K562 (cell line): ENCODE data around the gene GTF2I. TPM values are rescaled to one million over a fixed set of nuclear protein-coding genes. Genes with fewer than 3 reads are reported as not detected.
A peak's percentile ranks its signal among the peaks of the same experiment; 100 is the strongest.

Experiments
- CCNT2 ChIP-seq: IDR thresholded peaks from 2 replicates; pipeline ENCODE4 v1.6.1; 2011; ENCODE audit warnings: borderline replicate concordance, low read depth, mild to moderate bottlenecking, moderate library complexity, mixed read lengths, low read length; ENCODE audit not compliant: insufficient read length; ENCODE audit errors: extremely low read depth
- ERF ChIP-seq: fragments of 450-650 bp; formaldehyde crosslinking; IDR thresholded peaks from 2 replicates; pipeline ENCODE4 v1.4.0; 2020; ENCODE audit warnings: mild to moderate bottlenecking, mixed read lengths
- FOXK1 ChIP-seq: sonication (generic); formaldehyde crosslinking; IDR thresholded peaks from 2 replicates; pipeline ENCODE4 v1.8.0; 2022; ENCODE audit warnings: missing genetic modification reagents, mild to moderate bottlenecking, borderline replicate concordance
- GATA2 ChIP-seq: sonication (generic); formaldehyde crosslinking; IDR thresholded peaks from 2 replicates; pipeline ENCODE4 v1.4.0; 2020; ENCODE audit warnings: mild to moderate bottlenecking, missing genetic modification reagents
- HNRNPL ChIP-seq: fragments of 200-400 bp; formaldehyde crosslinking; IDR thresholded peaks from 2 replicates; pipeline ENCODE4 v1.6.1; 2017; ENCODE audit warnings: low read depth, mild to moderate bottlenecking, low read length
- ILF3 ChIP-seq: fragments of 450-650 bp; IDR thresholded peaks from 2 replicates; pipeline ENCODE4 v1.6.1; 2018; ENCODE audit warnings: antibody characterized with exemption, mild to moderate bottlenecking, moderate library complexity, borderline replicate concordance
- KAT7 ChIP-seq: sonication (generic); formaldehyde crosslinking; IDR thresholded peaks from 2 replicates; pipeline ENCODE4 v1.8.0; 2022; ENCODE audit warnings: missing genetic modification reagents, mild to moderate bottlenecking, borderline replicate concordance
- PYGO2 ChIP-seq: fragments of 450-650 bp; IDR thresholded peaks from 2 replicates; pipeline ENCODE4 v1.6.1; 2016; ENCODE audit warnings: mild to moderate bottlenecking, missing genetic modification characterization, moderate library complexity, missing compliant biosample characterization
- RBBP5 ChIP-seq: fragments of 200-600 bp; sonication (generic); IDR thresholded peaks from 2 replicates; pipeline ENCODE4 v1.6.1; 2012; ENCODE audit warnings: borderline replicate concordance, mild to moderate bottlenecking, low read length, control low read depth, inconsistent platforms; ENCODE audit not compliant: insufficient read depth, poor library complexity, severe bottlenecking
- RBM34 ChIP-seq: fragments of 200-400 bp; formaldehyde crosslinking; IDR thresholded peaks from 2 replicates; pipeline ENCODE4 v1.6.1; 2018; ENCODE audit warnings: low read length, borderline replicate concordance; ENCODE audit not compliant: insufficient read depth
- SAP30 ChIP-seq: fragments of 200-600 bp; sonication (generic); IDR thresholded peaks from 2 replicates; pipeline ENCODE4 v1.6.1; 2012; ENCODE audit warnings: borderline replicate concordance, low read depth, mild to moderate bottlenecking, moderate library complexity, low read length, control low read depth, inconsistent platforms; ENCODE audit not compliant: insufficient read depth, poor library complexity, severe bottlenecking
- TCFL5 ChIP-seq: fragments of 250-450 bp; sonication (Bioruptor Pico); conservative IDR thresholded peaks from 2 replicates; pipeline ENCODE4 v1.6.1; 2021; ENCODE audit warnings: mild to moderate bottlenecking, moderate library complexity, matching md5 sums
- TGIF2 ChIP-seq: sonication (generic); formaldehyde crosslinking; IDR thresholded peaks from 2 replicates; pipeline ENCODE4 v1.8.1; 2022; ENCODE audit warnings: mild to moderate bottlenecking, missing genetic modification reagents, moderate library complexity
- YY1 ChIP-seq, 3 experiments: IDR thresholded peaks; 2 replicates each; pipeline ENCODE4 v1.6.1; 2011; ENCODE audit warnings: low read length in 2 of 3, mild to moderate bottlenecking in 2 of 3, moderate library complexity in 2 of 3, borderline replicate concordance in 1 of 3, control low read depth in 1 of 3, low read depth in 1 of 3; ENCODE audit not compliant: insufficient read depth in 3 of 3, insufficient replicate concordance in 2 of 3, control insufficient read depth in 1 of 3, insufficient read length in 1 of 3; ENCODE audit errors: extremely low read depth in 1 of 3
- polyA plus RNA-seq, 8 experiments: library from polyadenylated mRNA; depleted of rRNA in 4 of 8; stranded (reverse) in 5 of 8; unstranded in 3 of 8; fragments of >200 nt; fragmentation: Nextera tagmentation in 2 of 8; fragmentation: Illumina TruSeq in 1 of 8; extraction: Ambion mirVana in 2 of 8; extraction: Trizol in 1 of 8; gene quantifications; 2 replicates each; pipeline versions ENCODE4 v1.2.1 to v1.2.3, GENCODE V29; 2011 to 2014; ENCODE audit warnings: inconsistent platforms in 1 of 8, missing spikeins in 1 of 8
- total RNA-seq, 7 experiments: library from RNA; depleted of rRNA in 6 of 7; stranded (reverse); fragments of >200 nt in 6 of 7; fragmentation: Illumina TruSeq in 2 of 7; extraction: Trizol in 2 of 7; gene quantifications; 2 replicates each; pipeline versions ENCODE4 v1.2.1 to v1.2.3, GENCODE V29; 2011 to 2021; ENCODE audit warnings: low replicate concordance in 1 of 7
- TF ChIP-seq, protein P1 (sequence below): fragments of 450-650 bp; IDR thresholded peaks from 2 replicates; pipeline ENCODE4 v1.6.1; 2016; ENCODE audit warnings: low read depth, mild to moderate bottlenecking, moderate library complexity
- TF ChIP-seq, protein P2 (sequence below): fragments of 250-450 bp; sonication (Bioruptor Pico); IDR thresholded peaks from 2 replicates; pipeline ENCODE4 v1.8.0; 2022; ENCODE audit warnings: inconsistent platforms, mild to moderate bottlenecking, moderate library complexity, borderline replicate concordance
- TF ChIP-seq, protein P3 (sequence below): fragments of 450-650 bp; IDR thresholded peaks from 2 replicates; pipeline ENCODE4 v1.6.1; 2016; ENCODE audit warnings: antibody characterized with exemption
- TF ChIP-seq, protein P4 (sequence below): fragments of 250-450 bp; sonication (Bioruptor Pico); IDR thresholded peaks from 2 replicates; pipeline ENCODE4 v1.8.0; 2021; ENCODE audit warnings: moderate library complexity, mild to moderate bottlenecking, inconsistent platforms

GTF2I gene
- total and polyA plus RNA-seq, 9 of the 15 experiments (the other 6 are each of a cell fraction or from before 2014, with no cell fraction given): 8.4 to 161 (median 90.0) TPM

DNA sequence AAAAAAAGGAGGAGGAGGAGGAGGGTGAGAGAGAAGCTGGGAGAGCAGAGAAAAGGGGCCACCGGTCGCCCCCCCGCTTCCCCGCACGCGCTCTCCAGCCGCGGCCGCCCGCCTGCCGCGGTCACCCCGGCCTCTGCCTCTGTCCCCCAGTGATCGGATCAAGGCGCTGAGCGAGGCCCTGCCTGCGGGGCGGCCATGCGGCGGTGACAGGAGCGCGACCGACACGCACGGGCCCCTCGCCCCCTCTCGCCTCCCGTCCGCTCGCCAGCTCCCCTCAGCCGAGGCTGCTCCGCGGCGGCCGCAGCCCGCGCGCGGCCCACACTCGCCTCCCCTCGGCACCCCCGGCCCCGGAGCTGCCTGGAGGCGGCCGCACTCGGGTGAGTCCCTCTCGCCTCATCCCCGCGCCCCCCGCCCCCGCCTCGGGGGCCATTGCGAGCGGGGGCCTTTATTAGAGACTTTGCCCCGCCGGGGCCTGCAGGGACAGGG, at the start of gene GTF2I (continued):
- TF ChIP-seq, protein P1, sequence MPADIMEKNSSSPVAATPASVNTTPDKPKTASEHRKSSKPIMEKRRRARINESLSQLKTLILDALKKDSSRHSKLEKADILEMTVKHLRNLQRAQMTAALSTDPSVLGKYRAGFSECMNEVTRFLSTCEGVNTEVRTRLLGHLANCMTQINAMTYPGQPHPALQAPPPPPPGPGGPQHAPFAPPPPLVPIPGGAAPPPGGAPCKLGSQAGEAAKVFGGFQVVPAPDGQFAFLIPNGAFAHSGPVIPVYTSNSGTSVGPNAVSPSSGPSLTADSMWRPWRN: no peak
- peak; percentile 32 for TF ChIP-seq ERF (CRISPR knock-in tag)
- peak; percentile 61 for TF ChIP-seq RBBP5
- no peak for TF ChIP-seq RBM34
- peak; percentile 20 for TF ChIP-seq CCNT2
- TF ChIP-seq KAT7 (CRISPR knock-in tag): peak; percentile 83; the same call in 1 of the 2 replicates
- TF ChIP-seq HNRNPL: no peak; the same call in 1 of the 2 replicates
- TF ChIP-seq, protein P2, sequence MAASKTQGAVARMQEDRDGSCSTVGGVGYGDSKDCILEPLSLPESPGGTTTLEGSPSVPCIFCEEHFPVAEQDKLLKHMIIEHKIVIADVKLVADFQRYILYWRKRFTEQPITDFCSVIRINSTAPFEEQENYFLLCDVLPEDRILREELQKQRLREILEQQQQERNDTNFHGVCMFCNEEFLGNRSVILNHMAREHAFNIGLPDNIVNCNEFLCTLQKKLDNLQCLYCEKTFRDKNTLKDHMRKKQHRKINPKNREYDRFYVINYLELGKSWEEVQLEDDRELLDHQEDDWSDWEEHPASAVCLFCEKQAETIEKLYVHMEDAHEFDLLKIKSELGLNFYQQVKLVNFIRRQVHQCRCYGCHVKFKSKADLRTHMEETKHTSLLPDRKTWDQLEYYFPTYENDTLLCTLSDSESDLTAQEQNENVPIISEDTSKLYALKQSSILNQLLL: no peak
- peak in 1 of 3 experiments; percentile 63 for TF ChIP-seq YY1 (IDR thresholded peaks at IDR 0.05; ENCODE audit: borderline replicate concordance in 1 of 3, control insufficient read depth in 1 of 3, extremely low read depth in 1 of 3, insufficient read depth in 3 of 3, insufficient read length in 1 of 3, insufficient replicate concordance in 2 of 3, low read depth in 1 of 3, low read length in 2 of 3)
- 0 out of 2 replicates have a peak, but pooled peaks have one; percentile 74 for TF ChIP-seq ILF3
- peak; percentile 21; the same call in 1 of the 2 replicates for TF ChIP-seq TGIF2
- TF ChIP-seq GATA2 (CRISPR knock-in tag): no peak
- no peak for TF ChIP-seq TCFL5 (CRISPR knock-in tag)
- TF ChIP-seq, protein P3, sequence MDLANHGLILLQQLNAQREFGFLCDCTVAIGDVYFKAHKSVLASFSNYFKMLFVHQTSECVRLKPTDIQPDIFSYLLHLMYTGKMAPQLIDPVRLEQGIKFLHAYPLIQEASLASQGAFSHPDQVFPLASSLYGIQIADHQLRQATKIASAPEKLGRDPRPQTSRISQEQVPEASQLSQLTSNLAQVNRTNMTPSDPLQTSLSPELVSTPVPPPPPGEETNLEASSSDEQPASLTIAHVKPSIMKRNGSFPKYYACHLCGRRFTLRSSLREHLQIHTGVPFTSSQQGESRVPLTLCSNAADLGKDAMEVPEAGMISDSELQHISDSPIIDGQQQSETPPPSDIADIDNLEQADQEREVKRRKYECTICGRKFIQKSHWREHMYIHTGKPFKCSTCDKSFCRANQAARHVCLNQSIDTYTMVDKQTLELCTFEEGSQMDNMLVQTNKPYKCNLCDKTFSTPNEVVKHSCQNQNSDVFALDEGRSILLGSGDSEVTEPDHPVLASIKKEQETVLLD: no peak
- TF ChIP-seq, protein P4, sequence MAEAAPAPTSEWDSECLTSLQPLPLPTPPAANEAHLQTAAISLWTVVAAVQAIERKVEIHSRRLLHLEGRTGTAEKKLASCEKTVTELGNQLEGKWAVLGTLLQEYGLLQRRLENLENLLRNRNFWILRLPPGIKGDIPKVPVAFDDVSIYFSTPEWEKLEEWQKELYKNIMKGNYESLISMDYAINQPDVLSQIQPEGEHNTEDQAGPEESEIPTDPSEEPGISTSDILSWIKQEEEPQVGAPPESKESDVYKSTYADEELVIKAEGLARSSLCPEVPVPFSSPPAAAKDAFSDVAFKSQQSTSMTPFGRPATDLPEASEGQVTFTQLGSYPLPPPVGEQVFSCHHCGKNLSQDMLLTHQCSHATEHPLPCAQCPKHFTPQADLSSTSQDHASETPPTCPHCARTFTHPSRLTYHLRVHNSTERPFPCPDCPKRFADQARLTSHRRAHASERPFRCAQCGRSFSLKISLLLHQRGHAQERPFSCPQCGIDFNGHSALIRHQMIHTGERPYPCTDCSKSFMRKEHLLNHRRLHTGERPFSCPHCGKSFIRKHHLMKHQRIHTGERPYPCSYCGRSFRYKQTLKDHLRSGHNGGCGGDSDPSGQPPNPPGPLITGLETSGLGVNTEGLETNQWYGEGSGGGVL (CRISPR knock-in tag): no peak
- no peak for TF ChIP-seq FOXK1
- TF ChIP-seq PYGO2 (tag): no peak
- peak; percentile 62 for TF ChIP-seq SAP30
